Keratinocyte (primary cell): ENCODE measurements around the gene BRD7. TPM values are rescaled to one million over a fixed set of nuclear protein-coding genes. Genes with fewer than 3 reads are reported as not detected.

Source experiments
- DNase-seq: peaks from one replicate; pipeline ENCODE4 v3.0.0-alpha.2; 2011; ENCODE audit warnings: low read depth, missing footprints, low spot score
- FAIRE-seq: peaks from 2 replicates; lab custom pipeline; 2011; peaks lifted over from hg19 to GRCh38; lab: Jason Lieb, UNC
- H2AFZ ChIP-seq: 2 replicates; pipeline ENCODE4 v1.6.0; 2012; ENCODE audit warnings: low read length, control low read depth, inconsistent platforms; ENCODE audit not compliant: control insufficient read depth
- H3K27ac ChIP-seq: 2 replicates; pipeline ENCODE4 v1.5.1; 2011; ENCODE audit warnings: low read length; ENCODE audit not compliant: control insufficient read depth, insufficient read depth
- H3K27me3 ChIP-seq: 3 replicates; pipeline ENCODE4 v1.6.0; 2011; ENCODE audit warnings: low read length; ENCODE audit not compliant: control insufficient read depth, insufficient read depth; ENCODE audit errors: extremely low read depth
- H3K36me3 ChIP-seq, 2 experiments: 2 replicates in 1 of 2; 3 replicates in 1 of 2; pipeline ENCODE4 v1.5.1; 2011; ENCODE audit warnings: low read length in 2 of 2, mild to moderate bottlenecking in 1 of 2; ENCODE audit not compliant: control insufficient read depth in 2 of 2, insufficient read depth in 2 of 2; ENCODE audit errors: extremely low read depth in 1 of 2
- H3K4me1 ChIP-seq: 3 replicates; pipeline ENCODE4 v1.5.1; 2011; ENCODE audit warnings: low read length; ENCODE audit not compliant: control insufficient read depth, insufficient read depth; ENCODE audit errors: extremely low read depth
- H3K4me2 ChIP-seq: 3 replicates; pipeline ENCODE4 v1.6.0; 2011; ENCODE audit warnings: low read depth, low read length; ENCODE audit not compliant: control insufficient read depth, insufficient read depth; ENCODE audit errors: extremely low read depth
- H3K4me3 ChIP-seq, 3 experiments: fragments of 200-600 bp in 1 of 3; sonication (generic) in 1 of 3; 2 replicates in 2 of 3; 3 replicates in 1 of 3; pipeline ENCODE4 v1.5.1; 2011 to 2016; ENCODE audit warnings: low read length in 3 of 3, mild to moderate bottlenecking in 3 of 3, control low read depth in 2 of 3, inconsistent platforms in 1 of 3, low read depth in 1 of 3, mixed read lengths in 1 of 3, mixed run types in 1 of 3, moderate library complexity in 1 of 3; ENCODE audit not compliant: control insufficient read depth in 2 of 3, insufficient read depth in 2 of 3; ENCODE audit errors: extremely low read depth in 1 of 3
- H3K79me2 ChIP-seq: 2 replicates; pipeline ENCODE4 v1.6.0; 2012; ENCODE audit warnings: low read length; ENCODE audit not compliant: control insufficient read depth, insufficient read depth
- H3K9ac ChIP-seq: 3 replicates; pipeline ENCODE4 v1.6.0; 2011; ENCODE audit warnings: low read length; ENCODE audit not compliant: control insufficient read depth, insufficient read depth; ENCODE audit errors: extremely low read depth
- H3K9me1 ChIP-seq: 3 replicates; pipeline ENCODE4 v1.6.0; 2011; ENCODE audit warnings: low read length; ENCODE audit not compliant: control insufficient read depth, insufficient read depth; ENCODE audit errors: extremely low read depth
- H3K9me3 ChIP-seq: 2 replicates; pipeline ENCODE4 v1.5.1; 2012; ENCODE audit warnings: low read depth, low read length; ENCODE audit not compliant: control insufficient read depth
- H4K20me1 ChIP-seq: 3 replicates; pipeline ENCODE4 v1.6.0; 2011; ENCODE audit warnings: low read length; ENCODE audit not compliant: control insufficient read depth, insufficient read depth; ENCODE audit errors: extremely low read depth
- EZH2 ChIP-seq: IDR thresholded peaks from one replicate; pipeline ENCODE4 v1.6.1; 2012; ENCODE audit warnings: inconsistent platforms, mild to moderate bottlenecking, low read length, moderate library complexity
- dilution Hi-C: fragments of 300-500 bp; cut with MboI; formaldehyde crosslinking; loops from one replicate; pipeline ENCODE4 v1.7.0; 2020; ENCODE audit warnings: low sequenced_read_pairs; ENCODE audit not compliant: extremely low pct_ligation_motif_present
- polyA plus RNA-seq, 5 experiments: library from polyadenylated mRNA; depleted of rRNA in 3 of 5; stranded (reverse) in 3 of 5; stranded (forward) in 1 of 5; unstranded in 1 of 5; fragments of >200 nt; gene quantifications; 1 replicate in 1 of 5; 2 replicates in 3 of 5; 3 replicates in 1 of 5; pipeline versions ENCODE4 v1.2.1 to v1.2.3, GENCODE V29; 2011 to 2012; ENCODE audit warnings: missing spikeins in 2 of 5, low read depth in 1 of 5, low replicate concordance in 1 of 5
- TF ChIP-seq, protein P1 (sequence below), 3 experiments: IDR thresholded peaks in 1 of 3; conservative IDR thresholded peaks in 1 of 3; optimal IDR thresholded peaks in 1 of 3; 2 replicates in 2 of 3; 3 replicates in 1 of 3; pipeline versions ENCODE3 to v1.5.1; 2011; ENCODE audit warnings: low read length in 3 of 3, mild to moderate bottlenecking in 3 of 3, moderate library complexity in 2 of 3, control low read depth in 1 of 3, inconsistent platforms in 1 of 3; ENCODE audit not compliant: insufficient read depth in 2 of 3; ENCODE audit errors: extremely low read depth in 1 of 3

The BRD7 gene
- polyA plus RNA-seq, 1 donor (not counting 4 experiments of a cell fraction or from before 2014, with no cell fraction given) = 66.6 TPM

GRCh38 chr16:50276326-50276640 is 92.5 kb downstream of the BRD7 start:
- dilution Hi-C loops = no loop called here
- no peaks in the 10 kb centered on the region for H3K4me1 ChIP-seq
- no peaks in the 10 kb centered on the region for H3K79me2 ChIP-seq
- no peaks in the 10 kb centered on the region for H3K9me3 ChIP-seq
- DNase-seq (no peak), FAIRE-seq (no peak)
- H3K36me3 ChIP-seq = peaks cover 0 to 1% of the 10 kb centered on the region in 2 experiments
- no peak overlapping the region for H3K27ac ChIP-seq
- TF ChIP-seq EZH2 = no peak
- TF ChIP-seq, protein P1, sequence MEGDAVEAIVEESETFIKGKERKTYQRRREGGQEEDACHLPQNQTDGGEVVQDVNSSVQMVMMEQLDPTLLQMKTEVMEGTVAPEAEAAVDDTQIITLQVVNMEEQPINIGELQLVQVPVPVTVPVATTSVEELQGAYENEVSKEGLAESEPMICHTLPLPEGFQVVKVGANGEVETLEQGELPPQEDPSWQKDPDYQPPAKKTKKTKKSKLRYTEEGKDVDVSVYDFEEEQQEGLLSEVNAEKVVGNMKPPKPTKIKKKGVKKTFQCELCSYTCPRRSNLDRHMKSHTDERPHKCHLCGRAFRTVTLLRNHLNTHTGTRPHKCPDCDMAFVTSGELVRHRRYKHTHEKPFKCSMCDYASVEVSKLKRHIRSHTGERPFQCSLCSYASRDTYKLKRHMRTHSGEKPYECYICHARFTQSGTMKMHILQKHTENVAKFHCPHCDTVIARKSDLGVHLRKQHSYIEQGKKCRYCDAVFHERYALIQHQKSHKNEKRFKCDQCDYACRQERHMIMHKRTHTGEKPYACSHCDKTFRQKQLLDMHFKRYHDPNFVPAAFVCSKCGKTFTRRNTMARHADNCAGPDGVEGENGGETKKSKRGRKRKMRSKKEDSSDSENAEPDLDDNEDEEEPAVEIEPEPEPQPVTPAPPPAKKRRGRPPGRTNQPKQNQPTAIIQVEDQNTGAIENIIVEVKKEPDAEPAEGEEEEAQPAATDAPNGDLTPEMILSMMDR (optimal IDR thresholded peaks at IDR 0.05 in 1 of 3, IDR thresholded peaks at IDR 0.05 in 1 of 3, conservative IDR thresholded peaks at IDR 0.05 in 1 of 3; ENCODE audit: extremely low read depth in 1 of 3, insufficient read depth in 2 of 3, low read length in 3 of 3) = no peak
- H2AFZ ChIP-seq = no peak overlapping the region
- no peaks in the 10 kb centered on the region for H3K27me3 ChIP-seq
- H4K20me1 ChIP-seq = no peaks in the 10 kb centered on the region
- H3K4me2 ChIP-seq = no peak overlapping the region
- no peaks in the 10 kb centered on the region for H3K9me1 ChIP-seq
- H3K9ac ChIP-seq = no peak overlapping the region
- no peak overlapping the region for H3K4me3 ChIP-seq

- Histone ChIP-seq H3K4me2 (no peak overlapping the region), H3K9me3 (no peaks in the 10 kb centered on the region), H4K20me1 (no peaks in the 10 kb centered on the region), H3K9ac (no peak overlapping the region), H3K27ac (no peak overlapping the region), H3K4me1 (no peaks in the 10 kb centered on the region), H3K9me1 (no peaks in the 10 kb centered on the region), H3K4me3 (no peak overlapping the region), H3K79me2 (no peaks in the 10 kb centered on the region), H2AFZ (no peak overlapping the region), H3K36me3 (peaks cover 0 to 1% of the 10 kb centered on the region in 2 experiments), H3K27me3 (no peaks in the 10 kb centered on the region)
- TF ChIP-seq EZH2 = no peak
- TF ChIP-seq, protein P1 (optimal IDR thresholded peaks at IDR 0.05 in 1 of 3, IDR thresholded peaks at IDR 0.05 in 1 of 3, conservative IDR thresholded peaks at IDR 0.05 in 1 of 3; ENCODE audit: extremely low read depth in 1 of 3, insufficient read depth in 2 of 3, low read length in 3 of 3) = no peak
- dilution Hi-C loops = no loop called here
- DNase-seq = no peak
- FAIRE-seq = no peak
Observed at GRCh38 chr16:50275428-50276325, 93.1 kb downstream of the BRD7 start.
